Memory B cell (primary cell): ENCODE measurements around the gene OSBPL10.
A peak's percentile ranks its signal among the peaks of the same experiment; 100 is the strongest.
"Not testable (repeated sequence)": the region's sequence is repeated elsewhere in the genome, so short reads cannot be mapped to it uniquely, and the experiment has no call there.

ENCODE experiments used
- ATAC-seq: fragments of 150-1000 bp; cut with Tn5 transposase; 2 replicates; pipeline ENCODE4 v1.10.0; 2021; ENCODE audit warnings: low read depth, mild to moderate bottlenecking, moderate library complexity
- DNase-seq, 2 donors: peaks; one replicate each; pipeline ENCODE4 v3.0.0; 2022; ENCODE audit warnings: low spot score in 2 of 2
- H3K27ac Mint-ChIP-seq: one replicate; pipeline ENCODE4 v1.8.0; 2022; ENCODE audit warnings: mild to moderate bottlenecking, moderate library complexity, mixed read lengths
- H3K27me3 Mint-ChIP-seq: one replicate; pipeline ENCODE4 v1.8.0; 2022; ENCODE audit warnings: mixed read lengths
- H3K36me3 Mint-ChIP-seq: one replicate; pipeline ENCODE4 v1.8.0; 2022; ENCODE audit warnings: mild to moderate bottlenecking, mixed read lengths
- H3K4me1 Mint-ChIP-seq: one replicate; pipeline ENCODE4 v1.8.0; 2022; ENCODE audit warnings: mixed read lengths
- H3K4me3 Mint-ChIP-seq: one replicate; pipeline ENCODE4 v1.8.0; 2022; ENCODE audit warnings: mild to moderate bottlenecking, moderate library complexity, mixed read lengths
- H3K9me3 Mint-ChIP-seq: one replicate; pipeline ENCODE4 v1.8.0; 2022; ENCODE audit warnings: mixed read lengths

Gene OSBPL10

DNA sequence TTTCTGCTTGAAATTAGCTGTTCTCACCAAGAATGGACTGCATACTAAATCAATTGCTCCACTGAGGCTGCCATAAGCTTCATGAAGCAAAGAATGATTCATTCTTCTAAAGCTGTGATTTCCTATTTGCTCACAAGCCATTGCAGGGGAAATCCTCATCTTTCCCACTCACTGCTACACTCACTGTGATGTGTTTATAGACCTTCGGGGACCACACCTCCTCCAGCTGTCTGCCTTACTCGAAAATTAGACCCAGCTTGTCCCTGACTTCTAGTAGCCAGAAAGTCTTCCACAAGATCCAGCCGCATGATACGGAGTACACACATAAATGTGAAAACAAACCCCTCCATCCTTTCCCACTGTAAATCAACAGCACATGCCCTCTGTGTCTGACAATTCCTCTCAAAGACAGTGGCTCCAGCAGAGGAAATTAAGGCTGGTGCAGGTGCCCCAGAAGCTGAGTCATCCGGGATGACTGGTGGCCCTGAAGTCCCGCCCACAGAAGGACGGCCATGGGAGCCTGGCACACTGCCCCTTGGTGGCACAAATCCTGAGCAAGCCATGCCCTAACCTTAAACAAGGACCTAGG is 276.4 kb downstream of the OSBPL10 start:
- no peak for ATAC-seq
- H3K36me3 Mint-ChIP-seq = peaks cover 61% of the 10 kb centered on the region
- H3K4me1 Mint-ChIP-seq = peaks cover 40% of the 10 kb centered on the region
- no peaks in the 10 kb centered on the region for H3K9me3 Mint-ChIP-seq
- no peaks in the 10 kb centered on the region for H3K27me3 Mint-ChIP-seq
- no peak overlapping the region for H3K4me3 Mint-ChIP-seq
- peak overlapping the region; percentile 60 for H3K27ac Mint-ChIP-seq
- no peak for DNase-seq

DNA sequence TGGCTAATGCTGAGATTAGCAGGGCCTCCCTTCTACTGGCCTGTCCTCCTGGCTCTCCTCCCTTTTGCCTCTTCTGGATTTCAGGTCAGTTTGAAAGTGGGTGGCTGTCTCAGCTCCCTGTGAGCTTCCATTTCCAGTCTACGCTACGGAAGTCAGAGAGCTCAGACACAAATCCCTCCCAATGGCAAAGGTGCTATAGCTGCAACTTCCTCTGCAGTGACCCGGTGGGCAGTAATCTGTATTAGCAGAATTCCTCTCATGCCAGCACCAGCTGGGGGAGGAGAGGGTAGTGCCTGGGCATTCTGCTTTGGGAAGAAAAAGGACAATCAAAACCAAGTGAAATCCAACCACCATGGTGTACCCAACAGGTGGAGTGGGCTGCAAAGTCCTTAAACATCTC is 276.9 kb downstream of the OSBPL10 start:
- H3K36me3 Mint-ChIP-seq = peaks cover 61% of the 10 kb centered on the region
- no peak overlapping the region for H3K4me3 Mint-ChIP-seq
- no peaks in the 10 kb centered on the region for H3K9me3 Mint-ChIP-seq
- peak overlapping the region; percentile 60 for H3K27ac Mint-ChIP-seq
- peaks cover 36% of the 10 kb centered on the region for H3K4me1 Mint-ChIP-seq
- ATAC-seq (no peak), DNase-seq (no peak)
- H3K27me3 Mint-ChIP-seq = no peaks in the 10 kb centered on the region

DNA sequence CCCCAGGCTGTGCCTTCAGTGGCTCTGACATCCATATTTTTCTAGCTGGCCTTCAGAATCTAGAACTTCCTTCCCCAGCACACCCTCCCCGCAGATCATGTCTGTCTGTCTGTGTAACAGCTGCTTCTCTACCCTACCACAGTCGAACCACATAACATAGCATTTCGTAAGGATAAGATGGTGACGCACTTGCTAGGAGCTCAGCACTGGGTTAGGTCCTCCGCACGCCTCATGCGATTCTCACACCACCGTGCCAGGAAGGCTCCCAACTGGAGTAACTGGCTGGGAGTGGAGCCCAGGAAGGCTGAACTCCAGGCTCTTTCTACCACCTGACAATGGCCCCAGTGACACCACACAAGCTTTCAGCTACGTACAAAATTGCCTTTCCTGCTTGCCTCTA is 279.8 kb downstream of the OSBPL10 start:
- Mint-ChIP-seq H3K27me3 (no peaks in the 10 kb centered on the region), H3K36me3 (peaks cover 54% of the 10 kb centered on the region), H3K27ac (peak overlapping the region; percentile 83), H3K9me3 (no peaks in the 10 kb centered on the region), H3K4me1 (peaks cover 21% of the 10 kb centered on the region), H3K4me3 (no peak overlapping the region)
- ATAC-seq = no peak
- DNase-seq = no peak

DNA sequence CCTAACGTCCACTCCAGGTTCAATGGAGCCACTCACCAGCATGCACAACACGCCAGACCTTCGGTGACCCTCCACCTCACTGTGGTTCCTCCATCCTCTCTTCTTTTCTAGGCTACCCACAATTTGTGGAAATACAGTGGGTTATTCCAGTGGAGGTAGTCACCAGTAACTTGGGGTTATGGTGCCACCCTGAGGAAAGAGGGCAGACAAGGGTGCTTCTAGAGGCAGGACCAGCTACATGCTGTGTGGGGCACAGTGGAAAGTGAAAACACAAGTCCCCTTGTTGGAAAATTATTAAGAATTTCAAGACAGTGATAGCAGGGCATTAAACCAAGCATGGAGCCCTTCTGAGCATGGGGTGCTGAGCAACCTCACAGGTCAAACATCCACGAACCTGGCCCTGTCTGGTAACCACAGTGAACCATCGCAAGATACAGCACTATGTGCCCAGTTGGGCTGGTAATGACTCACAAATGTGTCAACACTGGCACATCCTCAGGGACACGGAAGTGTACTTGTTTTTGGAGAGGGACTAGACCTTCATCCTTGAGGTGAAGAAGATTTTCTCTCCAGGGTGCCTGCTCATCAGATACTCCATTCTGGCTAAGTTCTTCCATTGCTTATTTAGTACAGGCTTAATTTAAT is 281.6 kb downstream of the OSBPL10 start:
- Mint-ChIP-seq H3K36me3 (peaks cover 45% of the 10 kb centered on the region), H3K27ac (peak overlapping the region; percentile 29), H3K4me1 (peaks cover 14% of the 10 kb centered on the region), H3K27me3 (no peaks in the 10 kb centered on the region), H3K4me3 (no peak overlapping the region), H3K9me3 (no peaks in the 10 kb centered on the region)
- ATAC-seq = no peak
- no peak for DNase-seq

DNA sequence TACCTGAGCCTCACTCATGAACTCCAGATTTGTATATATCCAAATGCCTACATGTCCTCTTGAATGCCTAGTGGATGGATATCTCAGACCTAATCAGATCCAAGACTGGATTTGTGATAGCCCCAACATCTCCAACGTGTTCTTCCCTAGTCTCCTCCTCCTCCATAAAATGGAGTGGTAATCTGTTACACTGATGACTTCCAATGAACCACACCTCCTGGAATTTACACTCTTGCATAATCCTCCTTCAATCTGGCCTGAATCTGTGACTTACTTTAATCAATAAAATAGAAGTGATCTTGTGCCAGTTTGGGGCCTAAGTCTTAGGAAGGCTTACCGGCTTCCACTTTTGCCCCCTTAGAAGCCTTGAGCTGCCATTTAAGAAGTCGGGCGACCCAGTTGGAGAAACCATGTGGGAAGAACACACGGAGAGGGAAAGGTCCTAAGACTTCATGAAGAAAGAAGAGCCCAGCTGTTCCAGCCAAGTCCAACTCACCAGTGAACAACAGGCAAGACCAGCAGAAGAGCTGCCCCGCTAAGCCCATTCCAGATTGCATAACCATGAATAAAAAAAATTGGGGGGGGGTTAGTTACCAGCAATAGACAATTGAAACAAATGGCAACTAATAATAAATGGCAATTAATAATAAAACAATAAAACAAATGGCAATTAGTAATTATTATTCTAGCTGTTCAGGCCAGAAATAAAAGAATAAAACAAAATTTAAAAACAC is 284.1 kb downstream of the OSBPL10 start:
- H3K4me3 Mint-ChIP-seq = no peak overlapping the region
- no peaks in the 10 kb centered on the region for H3K9me3 Mint-ChIP-seq
- no peak for DNase-seq
- H3K27me3 Mint-ChIP-seq = no peaks in the 10 kb centered on the region
- peaks cover 35% of the 10 kb centered on the region for H3K36me3 Mint-ChIP-seq
- H3K4me1 Mint-ChIP-seq = peaks cover 14% of the 10 kb centered on the region
- ATAC-seq = no peak
- H3K27ac Mint-ChIP-seq = no peak overlapping the region

DNA sequence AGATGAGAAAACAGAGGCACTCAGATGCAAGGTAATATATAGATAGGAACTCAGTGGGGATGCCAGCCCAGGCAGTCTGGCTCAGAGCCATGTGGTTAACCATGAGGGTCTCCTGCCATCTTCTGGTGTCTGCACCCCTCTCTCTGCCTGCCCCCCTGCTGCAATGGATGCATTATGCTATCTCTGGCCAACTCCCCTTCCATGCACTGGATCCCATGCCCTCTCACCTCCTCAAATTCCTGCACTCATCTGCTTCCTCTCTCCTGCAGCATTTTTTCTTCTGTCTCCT is 285.1 kb downstream of the OSBPL10 start:
- H3K27ac Mint-ChIP-seq = no peak overlapping the region
- H3K9me3 Mint-ChIP-seq = no peaks in the 10 kb centered on the region
- DNase-seq (no peak), ATAC-seq (no peak)
- peaks cover 10% of the 10 kb centered on the region for H3K4me1 Mint-ChIP-seq
- H3K27me3 Mint-ChIP-seq = no peaks in the 10 kb centered on the region
- no peak overlapping the region for H3K4me3 Mint-ChIP-seq
- H3K36me3 Mint-ChIP-seq = peaks cover 35% of the 10 kb centered on the region

DNA sequence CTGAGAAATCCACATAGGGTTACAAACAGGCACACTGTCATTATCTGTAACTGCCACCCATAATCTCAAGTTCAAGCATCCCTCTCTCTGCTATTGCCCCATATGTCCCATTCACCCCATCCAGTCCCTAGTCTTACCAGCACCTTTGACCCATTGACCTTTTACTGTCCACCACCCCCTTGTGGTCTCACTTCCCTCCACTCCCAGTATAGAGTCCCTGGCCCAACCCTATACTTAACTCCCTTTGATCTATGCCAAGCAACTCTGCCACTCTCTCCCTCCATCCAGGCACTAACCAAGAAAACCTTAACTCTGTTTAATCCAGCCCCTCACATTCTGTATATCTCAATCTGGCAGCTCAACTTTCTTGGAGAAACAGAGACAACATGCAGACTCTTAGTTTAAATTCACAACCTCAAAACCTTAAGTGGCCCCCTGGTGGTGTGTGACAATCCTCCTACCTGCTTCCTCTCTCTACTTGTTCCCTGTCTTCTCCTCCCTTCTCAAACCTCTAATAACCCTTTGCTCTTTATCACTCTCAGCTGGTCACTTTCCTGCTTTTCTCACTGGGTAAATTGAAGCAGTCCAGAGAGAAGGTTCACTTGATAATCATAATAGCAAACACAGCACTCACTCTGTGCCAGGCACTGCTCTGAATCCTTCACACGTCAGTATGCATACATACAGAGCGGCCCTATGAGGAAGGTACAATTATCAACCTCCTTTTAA is 285.6 kb downstream of the OSBPL10 start:
- DNase-seq (no peak), ATAC-seq (no peak)
- no peaks in the 10 kb centered on the region for H3K27me3 Mint-ChIP-seq
- peaks cover 35% of the 10 kb centered on the region for H3K36me3 Mint-ChIP-seq
- peaks cover 6% of the 10 kb centered on the region for H3K4me1 Mint-ChIP-seq
- no peak overlapping the region for H3K4me3 Mint-ChIP-seq
- H3K27ac Mint-ChIP-seq = no peak overlapping the region
- no peaks in the 10 kb centered on the region for H3K9me3 Mint-ChIP-seq

DNA sequence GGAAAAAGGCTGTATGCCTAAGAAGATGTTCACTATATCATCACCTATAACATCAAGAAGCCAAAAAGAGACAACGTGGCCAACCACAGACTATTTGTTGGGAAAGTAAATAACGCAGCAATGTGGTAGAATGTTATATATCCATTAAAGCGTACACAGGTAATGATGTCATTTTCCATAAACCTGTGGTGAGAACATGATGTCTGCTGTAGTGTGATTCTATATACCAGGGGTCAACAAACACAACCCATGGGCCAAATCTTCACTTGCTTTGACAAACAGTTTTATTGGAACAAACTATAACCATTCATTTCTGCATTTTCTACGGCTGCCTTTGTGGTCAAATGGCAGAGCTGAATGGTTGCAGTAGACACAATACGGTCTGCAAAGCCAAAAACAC is 287.7 kb downstream of the OSBPL10 start:
- Mint-ChIP-seq H3K9me3 (no peaks in the 10 kb centered on the region), H3K36me3 (peaks cover 36% of the 10 kb centered on the region), H3K4me3 (no peak overlapping the region), H3K27ac (peak overlapping the region; percentile 36), H3K4me1 (peaks cover 6% of the 10 kb centered on the region), H3K27me3 (no peaks in the 10 kb centered on the region)
- DNase-seq (no peak), ATAC-seq (no peak)

DNA sequence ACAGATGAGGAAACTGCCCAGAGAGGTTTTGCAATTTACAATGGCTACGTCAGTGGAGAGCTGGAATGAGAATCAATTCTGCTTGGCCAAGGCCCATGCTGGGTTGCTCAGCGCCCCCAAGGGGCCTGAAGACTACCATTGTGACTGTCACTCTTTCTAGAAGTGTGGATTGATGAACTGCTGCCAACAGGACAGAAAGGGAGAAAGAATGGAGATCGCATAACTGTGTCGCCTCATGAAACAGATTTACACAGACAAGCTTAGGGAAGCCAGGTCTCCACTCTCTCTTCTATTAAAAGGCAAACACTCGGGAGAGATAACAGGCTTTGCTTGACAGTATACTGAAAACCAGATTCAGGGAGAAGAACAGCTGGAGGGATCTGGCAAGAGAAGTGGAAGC is 288.3 kb downstream of the OSBPL10 start:
- Mint-ChIP-seq H3K36me3 (peaks cover 38% of the 10 kb centered on the region), H3K27me3 (no peaks in the 10 kb centered on the region), H3K9me3 (no peaks in the 10 kb centered on the region), H3K4me3 (no peak overlapping the region), H3K27ac (peak overlapping the region; percentile 36), H3K4me1 (peaks cover 9% of the 10 kb centered on the region)
- ATAC-seq = no peak
- no peak for DNase-seq

DNA sequence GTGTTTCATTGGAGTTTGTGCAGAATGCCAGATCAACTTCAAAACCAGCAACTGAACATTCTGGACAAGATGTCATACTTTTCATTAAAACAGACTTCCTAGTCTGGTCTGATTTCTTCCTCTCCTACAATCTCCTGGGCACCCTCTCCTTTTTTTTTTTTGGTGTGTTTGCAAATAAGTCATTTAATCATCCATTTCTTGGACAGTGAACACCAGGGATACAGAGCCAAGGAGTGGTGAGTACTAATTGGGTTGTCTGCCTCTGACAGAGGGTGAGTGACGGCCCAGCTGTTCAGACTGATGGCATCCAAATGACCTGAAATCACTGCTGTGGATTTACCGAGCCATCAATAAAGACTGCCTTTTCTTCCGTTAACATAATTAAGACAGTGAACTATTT is 290.3 kb downstream of the OSBPL10 start:
- H3K27me3 Mint-ChIP-seq = no peaks in the 10 kb centered on the region
- no peak for ATAC-seq
- H3K9me3 Mint-ChIP-seq = no peaks in the 10 kb centered on the region
- H3K4me1 Mint-ChIP-seq = peaks cover 12% of the 10 kb centered on the region
- H3K27ac Mint-ChIP-seq = peak overlapping the region; percentile 59
- H3K36me3 Mint-ChIP-seq = peaks cover 46% of the 10 kb centered on the region
- DNase-seq = no peak
- no peak overlapping the region for H3K4me3 Mint-ChIP-seq

DNA sequence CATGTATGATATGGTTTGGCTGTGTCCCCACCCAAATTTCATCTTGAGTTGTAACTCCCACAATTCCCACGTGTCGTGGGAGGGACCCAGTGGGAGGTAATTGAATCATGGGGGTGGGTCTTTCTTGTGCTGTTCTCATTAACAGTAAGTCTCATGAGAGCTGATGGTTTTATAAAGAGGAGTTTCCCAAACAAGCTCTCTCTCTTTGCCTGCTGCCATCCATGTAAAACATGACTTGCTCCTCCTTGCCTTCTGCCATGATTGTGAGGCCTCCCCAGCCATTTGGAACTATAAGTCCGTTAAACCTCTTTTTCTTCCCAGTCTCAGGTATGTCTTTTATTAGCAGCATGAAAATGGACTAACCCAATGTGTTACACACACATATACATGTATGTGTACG is 291.5 kb downstream of the OSBPL10 start:
- not testable (repeated sequence) for H3K9me3 Mint-ChIP-seq, DNase-seq, H3K4me3 Mint-ChIP-seq, ATAC-seq, H3K27me3 Mint-ChIP-seq
- Mint-ChIP-seq H3K4me1 (peaks cover 15% of the 10 kb centered on the region), H3K27ac (peak overlapping the region; percentile 60), H3K36me3 (peaks cover 51% of the 10 kb centered on the region)

DNA sequence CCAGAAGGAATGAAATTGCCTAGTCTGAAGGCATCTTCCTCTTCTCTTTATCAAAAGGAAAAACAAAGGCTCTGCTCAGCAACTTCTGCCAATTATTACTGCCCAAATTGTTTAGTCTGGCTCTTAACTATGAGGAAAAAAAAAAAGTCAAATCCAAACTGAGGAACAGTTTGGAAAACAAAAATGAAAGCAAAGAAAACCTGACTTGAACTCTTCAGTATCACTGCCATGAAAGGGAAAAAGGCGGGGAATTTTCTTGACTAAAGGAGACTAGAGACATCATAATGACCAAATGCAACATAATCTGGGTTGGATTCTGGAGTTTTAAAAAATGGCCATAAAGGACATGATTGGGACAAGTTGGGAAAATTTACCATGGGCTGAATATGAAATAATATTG is 292.1 kb downstream of the OSBPL10 start:
- H3K4me3 Mint-ChIP-seq = no peak overlapping the region
- peaks cover 57% of the 10 kb centered on the region for H3K36me3 Mint-ChIP-seq
- DNase-seq (no peak), ATAC-seq (no peak)
- H3K9me3 Mint-ChIP-seq = no peaks in the 10 kb centered on the region
- peaks cover 17% of the 10 kb centered on the region for H3K4me1 Mint-ChIP-seq
- no peaks in the 10 kb centered on the region for H3K27me3 Mint-ChIP-seq
- peak overlapping the region; percentile 60 for H3K27ac Mint-ChIP-seq

DNA sequence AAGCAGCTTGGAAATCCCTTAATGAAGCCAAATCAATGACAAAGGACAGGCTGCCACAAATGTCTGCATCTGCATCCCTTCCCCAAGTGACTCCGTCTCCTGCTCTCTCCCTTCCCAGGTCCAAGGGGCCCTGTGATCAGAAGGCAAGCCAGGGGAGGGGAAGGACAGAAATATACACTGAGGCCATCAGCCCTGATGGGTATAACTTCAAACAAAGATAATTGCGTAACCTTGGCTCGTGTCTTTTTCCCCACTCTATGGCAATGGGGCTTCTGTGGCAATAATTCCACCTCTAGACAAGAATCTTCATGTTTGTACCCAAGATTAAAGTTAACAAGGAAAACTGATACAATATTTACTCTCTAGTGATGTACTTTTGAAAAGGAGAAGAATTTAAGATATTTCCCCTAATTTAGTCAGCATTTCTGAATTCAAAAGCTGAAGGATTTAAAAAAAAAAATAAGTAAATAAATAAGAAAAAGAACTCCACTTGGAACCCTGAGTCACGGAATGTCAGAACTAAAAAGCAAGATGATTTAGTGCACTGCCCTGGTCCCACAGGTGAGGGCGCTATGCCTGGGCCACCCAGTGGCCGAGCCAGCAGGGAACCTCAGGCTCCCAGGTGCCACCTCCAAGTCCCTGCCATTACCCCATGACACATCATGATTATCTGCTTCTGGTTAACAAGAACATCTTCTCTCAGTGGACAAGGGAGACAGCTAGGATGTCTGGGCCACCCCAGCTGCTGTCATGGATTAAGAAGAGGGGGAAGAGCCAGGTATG is 293.9 kb downstream of the OSBPL10 start:
- H3K9me3 Mint-ChIP-seq = no peaks in the 10 kb centered on the region
- H3K36me3 Mint-ChIP-seq = peaks cover 70% of the 10 kb centered on the region
- peaks cover 20% of the 10 kb centered on the region for H3K4me1 Mint-ChIP-seq
- no peaks in the 10 kb centered on the region for H3K27me3 Mint-ChIP-seq
- no peak for DNase-seq
- H3K27ac Mint-ChIP-seq = peak overlapping the region; percentile 18
- no peak overlapping the region for H3K4me3 Mint-ChIP-seq
- no peak for ATAC-seq
